ENCODE measurements around the gene MAGEB6.

- TF ChIP-seq MYC (IDR thresholded peaks at IDR 0.05; ENCODE audit: low read depth, low read length) (no peak), CTCF (IDR thresholded peaks at IDR 0.05; ENCODE audit: extremely low read depth in 1 of 2, insufficient read depth in 1 of 2, low read depth in 1 of 2, low read length in 2 of 2) (no peak), EZH2 (IDR thresholded peaks at IDR 0.05; ENCODE audit: borderline replicate concordance, low read depth, low read length, severe bottlenecking) (no peak), POLR2AphosphoS5 (IDR thresholded peaks at IDR 0.05; ENCODE audit: insufficient read depth, low read depth, low read length) (no peak), POLR2A (IDR thresholded peaks at IDR 0.05; ENCODE audit: low read depth, low read length) (no peak), GATA2 (IDR thresholded peaks at IDR 0.05; ENCODE audit: insufficient read depth, insufficient read length, low read depth, low read length) (no peak), MAX (IDR thresholded peaks at IDR 0.05; ENCODE audit: insufficient read depth, insufficient read length) (no peak), JUN (IDR thresholded peaks at IDR 0.05; ENCODE audit: borderline replicate concordance, insufficient read depth, insufficient read length, low read depth) (no peak), FOS (IDR thresholded peaks at IDR 0.05; ENCODE audit: borderline replicate concordance, insufficient read depth, low read length) (no peak)
Measured at GRCh38 chrX:26208012-26208411, 15.8 kb downstream of the MAGEB6 start.

Measured in endothelial cell of umbilical vein (primary cell).